H9 (cell line): ENCODE data around the gene KAT2B. TPM values are rescaled to one million over a fixed set of nuclear protein-coding genes. Genes with fewer than 3 reads are reported as not detected.

ENCODE experiments used
- DNase-seq: peaks from one replicate; pipeline ENCODE4 v3.0.0-alpha.2; 2017
- H2AFZ ChIP-seq: one replicate; pipeline ENCODE4 v1.6.1; 2013; ENCODE audit warnings: mild to moderate bottlenecking, low read length, control low read depth, moderate library complexity
- H2AK5ac ChIP-seq: 2 replicates; pipeline ENCODE4 v1.6.1; 2013; ENCODE audit warnings: low read length, control low read depth, mixed read lengths; ENCODE audit not compliant: insufficient read length
- H2BK120ac ChIP-seq: one replicate; pipeline ENCODE4 v1.6.1; 2013; ENCODE audit warnings: low read depth, mild to moderate bottlenecking, low read length, control low read depth, inconsistent platforms; ENCODE audit not compliant: poor library complexity, severe bottlenecking
- H2BK12ac ChIP-seq: 2 replicates; pipeline ENCODE4 v1.6.1; 2013; ENCODE audit warnings: low read length, control low read depth, mixed read lengths, low read depth; ENCODE audit not compliant: insufficient read length
- H2BK15ac ChIP-seq: 2 replicates; pipeline ENCODE4 v1.6.1; 2013; ENCODE audit warnings: low read depth, low read length, control low read depth
- H2BK20ac ChIP-seq: one replicate; pipeline ENCODE4 v1.6.1; 2013; ENCODE audit warnings: low read depth, mild to moderate bottlenecking, low read length, control low read depth, inconsistent platforms; ENCODE audit not compliant: poor library complexity, severe bottlenecking
- H2BK5ac ChIP-seq: 2 replicates; pipeline ENCODE4 v1.6.1; 2013; ENCODE audit warnings: low read length, control low read depth, mixed read lengths; ENCODE audit not compliant: insufficient read length
- H3K14ac ChIP-seq: 2 replicates; pipeline ENCODE4 v1.6.1; 2013; ENCODE audit warnings: low read length, control low read depth; ENCODE audit not compliant: insufficient read depth
- H3K18ac ChIP-seq: 2 replicates; pipeline ENCODE4 v1.6.1; 2013; ENCODE audit warnings: low read depth, mild to moderate bottlenecking, mixed read lengths, low read length, control low read depth; ENCODE audit not compliant: insufficient read length
- H3K23ac ChIP-seq: 2 replicates; pipeline ENCODE4 v1.6.1; 2013; ENCODE audit warnings: low read length, control low read depth, mixed read lengths, low read depth; ENCODE audit not compliant: insufficient read length
- H3K23me2 ChIP-seq: 2 replicates; pipeline ENCODE4 v1.6.1; 2013; ENCODE audit warnings: low read depth, mild to moderate bottlenecking, mixed read lengths, low read length, control low read depth; ENCODE audit not compliant: insufficient read length, poor library complexity, severe bottlenecking
- H3K27ac ChIP-seq: 2 replicates; pipeline ENCODE4 v1.5.1; 2013; ENCODE audit warnings: low read length, control low read depth, mixed read lengths, low read depth; ENCODE audit not compliant: insufficient read length
- H3K27me3 ChIP-seq: 2 replicates; pipeline ENCODE4 v1.6.1; 2013; ENCODE audit warnings: low read length, control low read depth, inconsistent platforms; ENCODE audit not compliant: insufficient read depth
- H3K4ac ChIP-seq: 2 replicates; pipeline ENCODE4 v1.6.1; 2013; ENCODE audit warnings: low read depth, mild to moderate bottlenecking, control low read depth, inconsistent platforms, low read length, moderate library complexity
- H3K4me1 ChIP-seq: 2 replicates; pipeline ENCODE4 v1.6.1; 2013; ENCODE audit warnings: low read length, control low read depth, inconsistent platforms; ENCODE audit not compliant: insufficient read depth
- H3K4me2 ChIP-seq: 2 replicates; pipeline ENCODE4 v1.6.1; 2013; ENCODE audit warnings: low read length, control low read depth, mixed read lengths; ENCODE audit not compliant: insufficient read length, insufficient read depth
- H3K56ac ChIP-seq: 2 replicates; pipeline ENCODE4 v1.6.1; 2013; ENCODE audit warnings: low read depth, mild to moderate bottlenecking, mixed read lengths, low read length, control low read depth; ENCODE audit not compliant: insufficient read length
- H3K79me1 ChIP-seq: 2 replicates; pipeline ENCODE4 v1.6.1; 2013; ENCODE audit warnings: low read depth, mild to moderate bottlenecking, moderate library complexity, low read length, control low read depth, inconsistent platforms; ENCODE audit not compliant: insufficient read depth, poor library complexity, severe bottlenecking
- H3K79me2 ChIP-seq: 2 replicates; pipeline ENCODE4 v1.6.1; 2013; ENCODE audit warnings: low read length, control low read depth, inconsistent platforms; ENCODE audit not compliant: insufficient read depth
- H3K9ac ChIP-seq: 2 replicates; pipeline ENCODE4 v1.6.1; 2013; ENCODE audit warnings: low read length, control low read depth, mixed read lengths; ENCODE audit not compliant: insufficient read length; ENCODE audit errors: extremely low read depth
- H3K9me3 ChIP-seq: one replicate; pipeline ENCODE4 v1.6.1; 2013; ENCODE audit warnings: low read depth, low read length, inconsistent platforms; ENCODE audit not compliant: control insufficient read depth
- H3T11ph ChIP-seq: one replicate; pipeline ENCODE4 v1.6.1; 2013; ENCODE audit warnings: mild to moderate bottlenecking, low read length, control low read depth, inconsistent platforms
- H4K20me1 ChIP-seq: one replicate; pipeline ENCODE4 v1.6.1; 2013; ENCODE audit not compliant: control insufficient read depth, insufficient read length, insufficient read depth
- H4K5ac ChIP-seq: 2 replicates; pipeline ENCODE4 v1.6.1; 2013; ENCODE audit warnings: low read depth, mild to moderate bottlenecking, mixed read lengths, low read length, control low read depth; ENCODE audit not compliant: insufficient read length
- H4K8ac ChIP-seq: replicated peaks from 2 replicates; pipeline ENCODE4 v1.6.1; 2013; ENCODE audit warnings: low read length, control low read depth, mixed read lengths, low read depth; ENCODE audit not compliant: insufficient read length
- H4K91ac ChIP-seq: 2 replicates; pipeline ENCODE4 v1.6.1; 2013; ENCODE audit warnings: low read depth, mild to moderate bottlenecking, moderate library complexity, mixed read lengths, low read length, control low read depth; ENCODE audit not compliant: insufficient read length
- H3K27ac Mint-ChIP-seq, 3 experiments: 2 replicates in 2 of 3; 3 replicates in 1 of 3; pipeline ENCODE4 v1.8.0; 2020 to 2021; ENCODE audit warnings: mixed read lengths in 3 of 3, mild to moderate bottlenecking in 1 of 3, moderate library complexity in 1 of 3
- H3K27me3 Mint-ChIP-seq: 2 replicates; pipeline ENCODE4 v1.8.0; 2021; ENCODE audit warnings: low read depth, mild to moderate bottlenecking, moderate library complexity, mixed read lengths
- H3K36me3 Mint-ChIP-seq, 3 experiments: 2 replicates in 2 of 3; 3 replicates in 1 of 3; pipeline ENCODE4 v1.8.0; 2020 to 2021; ENCODE audit warnings: low read depth in 3 of 3, mixed read lengths in 3 of 3; ENCODE audit not compliant: insufficient read depth in 1 of 3
- H3K4me1 Mint-ChIP-seq, 2 experiments: 2 replicates each; pipeline ENCODE4 v1.8.0; 2020; ENCODE audit warnings: mixed read lengths in 2 of 2
- H3K4me3 Mint-ChIP-seq, 2 experiments: 2 replicates in 1 of 2; 3 replicates in 1 of 2; pipeline ENCODE4 v1.8.0; 2020 to 2021; ENCODE audit warnings: mild to moderate bottlenecking in 2 of 2, mixed read lengths in 2 of 2, moderate library complexity in 1 of 2
- H3K9me3 Mint-ChIP-seq, 2 experiments: 2 replicates in 1 of 2; 3 replicates in 1 of 2; pipeline ENCODE4 v1.8.0; 2020; ENCODE audit warnings: mild to moderate bottlenecking in 2 of 2, mixed read lengths in 2 of 2, moderate library complexity in 1 of 2
- WGBS: extraction: QIAGEN DNeasy Blood & Tissue Kit; methylation state at CpG from one replicate; pipeline ENCODE4 v1.1.7; 2013; ENCODE audit warnings: missing lambda C conversion rate, low lambda C conversion rate, mixed read lengths; ENCODE audit not compliant: insufficient read length; ENCODE audit errors: extremely low coverage; 5-methylcytosine and 5-hydroxymethylcytosine counted together
- total RNA-seq: library from RNA; stranded (reverse); gene quantifications from 2 replicates; pipeline ENCODE4 v1.2.1, GENCODE V29; 2021
- TF ChIP-seq, protein P1 (sequence below): fragments of 200-600 bp; sonication (generic); conservative IDR thresholded peaks from 3 replicates; pipeline ENCODE4 v1.8.0; 2021; ENCODE audit warnings: antibody characterized with exemption, mild to moderate bottlenecking

The KAT2B gene
- total RNA-seq, 1 experiment from 2014 or later, result 6.3 TPM

DNA sequence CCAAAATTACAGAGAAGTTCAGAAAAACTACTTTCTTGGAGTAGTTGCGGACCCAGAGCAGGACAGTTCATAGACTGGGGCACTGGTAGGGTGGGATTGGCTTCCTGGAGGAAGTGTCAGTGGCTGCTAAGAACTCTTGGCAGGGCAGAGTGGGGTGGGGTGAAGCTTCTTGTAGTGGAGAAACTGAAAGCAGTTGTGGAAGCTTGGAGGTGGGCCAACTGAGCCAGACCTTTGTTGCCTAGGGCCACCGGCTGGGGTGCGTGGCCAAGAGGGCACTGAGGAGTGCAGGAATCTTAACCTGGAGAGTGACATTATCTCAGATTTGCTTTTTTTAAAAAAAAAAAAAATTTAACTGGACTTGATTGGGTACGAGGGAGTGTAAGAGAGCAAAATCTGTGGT is 3.1 kb downstream of the KAT2B start:
- peaks cover 12% of the 10 kb centered on the region for H3K23me2 ChIP-seq
- no peaks in the 10 kb centered on the region for H3K9me3 ChIP-seq
- no peak overlapping the region for H3K14ac ChIP-seq
- H3K36me3 Mint-ChIP-seq, result no peaks in the 10 kb centered on the region
- no peak overlapping the region for H3K23ac ChIP-seq
- peaks cover 19 to 24% of the 10 kb centered on the region in 2 experiments for H3K4me1 Mint-ChIP-seq
- H3T11ph ChIP-seq, result no peak overlapping the region
- H3K27me3 Mint-ChIP-seq, result peaks cover 11% of the 10 kb centered on the region
- no peak overlapping the region for H3K56ac ChIP-seq
- no peak overlapping the region for H3K27ac ChIP-seq
- no peak overlapping the region for H3K18ac ChIP-seq
- WGBS, result no CpG with 5 or more reads among the region's 4 CpGs
- H3K4me2 ChIP-seq, result no peak overlapping the region
- no peak overlapping the region for H3K9ac ChIP-seq
- no peak overlapping the region for H4K8ac ChIP-seq
- no peak overlapping the region for H2BK120ac ChIP-seq
- no peak overlapping the region for H4K5ac ChIP-seq
- H2BK5ac ChIP-seq, result no peak overlapping the region
- no peaks in the 10 kb centered on the region for H3K27me3 ChIP-seq
- H4K20me1 ChIP-seq, result no peaks in the 10 kb centered on the region
- H3K9me3 Mint-ChIP-seq, result no peaks in the 10 kb centered on the region
- no peaks in the 10 kb centered on the region for H3K79me1 ChIP-seq
- H3K27ac Mint-ChIP-seq, result no peak overlapping the region
- H2AFZ ChIP-seq, result no peak overlapping the region
- TF ChIP-seq, protein P1, sequence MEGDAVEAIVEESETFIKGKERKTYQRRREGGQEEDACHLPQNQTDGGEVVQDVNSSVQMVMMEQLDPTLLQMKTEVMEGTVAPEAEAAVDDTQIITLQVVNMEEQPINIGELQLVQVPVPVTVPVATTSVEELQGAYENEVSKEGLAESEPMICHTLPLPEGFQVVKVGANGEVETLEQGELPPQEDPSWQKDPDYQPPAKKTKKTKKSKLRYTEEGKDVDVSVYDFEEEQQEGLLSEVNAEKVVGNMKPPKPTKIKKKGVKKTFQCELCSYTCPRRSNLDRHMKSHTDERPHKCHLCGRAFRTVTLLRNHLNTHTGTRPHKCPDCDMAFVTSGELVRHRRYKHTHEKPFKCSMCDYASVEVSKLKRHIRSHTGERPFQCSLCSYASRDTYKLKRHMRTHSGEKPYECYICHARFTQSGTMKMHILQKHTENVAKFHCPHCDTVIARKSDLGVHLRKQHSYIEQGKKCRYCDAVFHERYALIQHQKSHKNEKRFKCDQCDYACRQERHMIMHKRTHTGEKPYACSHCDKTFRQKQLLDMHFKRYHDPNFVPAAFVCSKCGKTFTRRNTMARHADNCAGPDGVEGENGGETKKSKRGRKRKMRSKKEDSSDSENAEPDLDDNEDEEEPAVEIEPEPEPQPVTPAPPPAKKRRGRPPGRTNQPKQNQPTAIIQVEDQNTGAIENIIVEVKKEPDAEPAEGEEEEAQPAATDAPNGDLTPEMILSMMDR, result no peak
- H3K4me3 Mint-ChIP-seq, result no peak overlapping the region
- H3K4ac ChIP-seq, result no peak overlapping the region
- no peaks in the 10 kb centered on the region for H3K79me2 ChIP-seq
- no peak overlapping the region for H2BK20ac ChIP-seq
- H2AK5ac ChIP-seq, result no peak overlapping the region
- H2BK15ac ChIP-seq, result no peak overlapping the region
- H4K91ac ChIP-seq, result no peak overlapping the region
- H3K4me1 ChIP-seq, result no peaks in the 10 kb centered on the region
- DNase-seq, result no peak
- no peak overlapping the region for H2BK12ac ChIP-seq
